K562 (cell line): ENCODE measurements around the gene GPR26. TPM values are rescaled to one million over a fixed set of nuclear protein-coding genes. Genes with fewer than 3 reads are reported as not detected.

Experiments
- ATAC-seq: fragments of 200-7000 bp; cut with Tn5 transposase; 3 replicates; pipeline ENCODE4 v1.9.1; 2020; ENCODE audit warnings: moderate library complexity
- BruUV-seq: library from RNA; stranded (reverse); fragments of 400-500 nt; replicated peaks from 2 replicates; lab custom pipeline; 2021; lab: Mats Ljungman, UMichigan
- CTCF ChIA-PET: fragments of 300-600 bp; formaldehyde crosslinking; extraction: SDS; loops from one replicate; lab custom pipeline; 2021; ENCODE audit warnings: low intra/inter-chr PET ratio; lab: Yijun Ruan, JAX
- POLR2A ChIA-PET: fragments of 300-600, 350-650 bp; sonication (Branson Sonifier 250); formaldehyde crosslinking; extraction: SDS; loops from one replicate; lab custom pipeline; 2021; ENCODE audit warnings: antibody characterized with exemption, inconsistent platforms; lab: Yijun Ruan, JAX
- DNase-seq, 4 experiments: peaks; one replicate each; pipeline versions ENCODE4 v3.0.0 to v3.0.0-alpha.2; 2011 to 2018; ENCODE audit warnings: low spot score in 3 of 4, mixed read lengths in 3 of 4; ENCODE audit errors: extremely low read depth in 1 of 4
- FAIRE-seq: peaks from 2 replicates; lab custom pipeline; 2011; peaks lifted over from hg19 to GRCh38; lab: Jason Lieb, UNC
- H2AFZ ChIP-seq: 2 replicates; pipeline ENCODE4 v1.6.0; 2011; ENCODE audit warnings: low read depth, low read length, control low read depth, inconsistent platforms
- H3K27ac ChIP-seq: fragments of 200-600 bp; 3 replicates; pipeline ENCODE4 v1.8.0; 2011; ENCODE audit warnings: low read depth, mild to moderate bottlenecking, control low read depth, inconsistent platforms, low read length, moderate library complexity, mixed read lengths; ENCODE audit errors: extremely low read depth
- H3K27me3 ChIP-seq, 2 experiments: fragments of 300-600 bp in 1 of 2; 2 replicates in 1 of 2; 3 replicates in 1 of 2; pipeline versions ENCODE4 v1.6.0 to v1.8.0; 2011; ENCODE audit warnings: inconsistent platforms in 2 of 2, low read length in 2 of 2, mild to moderate bottlenecking in 1 of 2, mixed read lengths in 1 of 2, moderate library complexity in 1 of 2; ENCODE audit not compliant: control insufficient read depth in 2 of 2, insufficient read depth in 2 of 2
- H3K36me3 ChIP-seq: fragments of 300-600 bp; 3 replicates; pipeline ENCODE4 v1.8.0; 2011; ENCODE audit warnings: mild to moderate bottlenecking, low read length, inconsistent platforms; ENCODE audit not compliant: control insufficient read depth, insufficient read depth
- H3K4me1 ChIP-seq, 2 experiments: fragments of 200-600 bp in 1 of 2; replicated peaks in 1 of 2; 2 replicates in 1 of 2; 3 replicates in 1 of 2; pipeline versions ENCODE4 v1.5.1 to v1.8.0; 2011; ENCODE audit warnings: inconsistent platforms in 2 of 2, low read length in 2 of 2, mild to moderate bottlenecking in 1 of 2, mixed read lengths in 1 of 2, moderate library complexity in 1 of 2; ENCODE audit not compliant: control insufficient read depth in 2 of 2, insufficient read depth in 2 of 2
- H3K4me2 ChIP-seq: 2 replicates; pipeline ENCODE4 v1.6.1; 2011; ENCODE audit warnings: low read length, control low read depth, inconsistent platforms, mixed read lengths; ENCODE audit not compliant: insufficient read depth
- H3K4me3 ChIP-seq: fragments of 200-600 bp; sonication (generic), shearing (Covaris generic); 2 replicates; pipeline ENCODE4 v1.5.1; 2016; ENCODE audit warnings: control low read depth, inconsistent platforms
- H3K79me2 ChIP-seq: fragments of 200-600 bp; 3 replicates; pipeline ENCODE4 v1.8.0; 2011; ENCODE audit warnings: low read length, inconsistent platforms; ENCODE audit not compliant: control insufficient read depth, insufficient read depth
- H3K9ac ChIP-seq, 2 experiments: 2 replicates each; pipeline versions ENCODE4 v1.6.0 to v1.6.1; 2011; ENCODE audit warnings: low read depth in 2 of 2, low read length in 2 of 2, control low read depth in 1 of 2, inconsistent platforms in 1 of 2, mild to moderate bottlenecking in 1 of 2, mixed read lengths in 1 of 2; ENCODE audit not compliant: insufficient read depth in 1 of 2
- H3K9me1 ChIP-seq: one replicate; pipeline ENCODE4 v1.6.0; 2011; ENCODE audit warnings: inconsistent platforms, mild to moderate bottlenecking, low read length, moderate library complexity; ENCODE audit not compliant: control insufficient read depth, insufficient read depth
- H3K9me3 ChIP-seq: replicated peaks from 2 replicates; pipeline ENCODE4 v1.5.1; 2011; ENCODE audit warnings: low read depth, low read length, inconsistent platforms; ENCODE audit not compliant: control insufficient read depth, insufficient read depth
- H4K20me1 ChIP-seq: replicated peaks from 2 replicates; pipeline ENCODE4 v1.6.1; 2011; ENCODE audit warnings: low read length, inconsistent platforms, mixed read lengths; ENCODE audit not compliant: control insufficient read depth, insufficient read depth
- ATF7 ChIP-seq: fragments of 450-650 bp; IDR thresholded peaks from 2 replicates; pipeline ENCODE4 v1.7.1; 2014; ENCODE audit warnings: mild to moderate bottlenecking, moderate library complexity
- BCOR ChIP-seq: fragments of 450-650 bp; IDR thresholded peaks from 2 replicates; pipeline ENCODE4 v1.6.1; 2016
- BRD4 ChIP-seq: fragments of 200-600 bp; sonication (generic); IDR thresholded peaks from 2 replicates; pipeline ENCODE4 v1.6.1; 2017; ENCODE audit warnings: inconsistent platforms
- CBFA2T3 ChIP-seq: fragments of 450-650 bp; IDR thresholded peaks from 2 replicates; pipeline ENCODE4 v1.6.1; 2017
- CCNT2 ChIP-seq: IDR thresholded peaks from 2 replicates; pipeline ENCODE4 v1.6.1; 2011; ENCODE audit warnings: borderline replicate concordance, low read depth, mild to moderate bottlenecking, moderate library complexity, mixed read lengths, low read length; ENCODE audit not compliant: insufficient read length; ENCODE audit errors: extremely low read depth
- ESRRA ChIP-seq: fragments of 450-650 bp; IDR thresholded peaks from 2 replicates; pipeline ENCODE4 v1.6.1; 2014; ENCODE audit warnings: low read depth, mild to moderate bottlenecking, moderate library complexity, borderline replicate concordance
- KLF1 ChIP-seq: fragments of 450-650 bp; IDR thresholded peaks from 2 replicates; pipeline ENCODE4 v1.6.1; 2016; ENCODE audit warnings: missing genetic modification characterization, missing compliant biosample characterization
- NFXL1 ChIP-seq: fragments of 450-650 bp; formaldehyde crosslinking; IDR thresholded peaks from 2 replicates; pipeline ENCODE4 v1.4.0; 2021; ENCODE audit warnings: mild to moderate bottlenecking
- RBM14 ChIP-seq: fragments of 200-400 bp; formaldehyde crosslinking; IDR thresholded peaks from 2 replicates; pipeline ENCODE4 v1.6.1; 2018; ENCODE audit warnings: low read depth, mild to moderate bottlenecking, low read length, moderate library complexity, borderline replicate concordance; ENCODE audit not compliant: insufficient read depth
- WHSC1 ChIP-seq: IDR thresholded peaks from one replicate; pipeline ENCODE4 v1.6.1; 2012; ENCODE audit warnings: low read length, control low read depth, inconsistent platforms
- XRCC3 ChIP-seq: fragments of 450-650 bp; IDR thresholded peaks from 2 replicates; pipeline ENCODE4 v1.6.1; 2017; ENCODE audit warnings: mild to moderate bottlenecking, moderate library complexity
- ZNF24 ChIP-seq: fragments of 450-650 bp; IDR thresholded peaks from 2 replicates; pipeline ENCODE4 v1.6.1; 2016
- ZNF3 ChIP-seq: fragments of 250-450 bp; sonication (Bioruptor Pico); IDR thresholded peaks from 2 replicates; pipeline ENCODE4 v1.5.0; 2021; ENCODE audit warnings: mild to moderate bottlenecking, moderate library complexity
- ZNF444 ChIP-seq: fragments of 250-450 bp; sonication (Bioruptor Pico); IDR thresholded peaks from 2 replicates; pipeline ENCODE4 v1.4.0; 2020; ENCODE audit warnings: mild to moderate bottlenecking, moderate library complexity
- ZNF583 ChIP-seq: fragments of 250-450 bp; sonication (Bioruptor Pico); IDR thresholded peaks from 2 replicates; pipeline ENCODE4 v1.4.0; 2020
- ZNF695 ChIP-seq: fragments of 450-650 bp; formaldehyde crosslinking; IDR thresholded peaks from 2 replicates; pipeline ENCODE4 v1.4.0; 2020; ENCODE audit warnings: mild to moderate bottlenecking, moderate library complexity
- WGBS: fragments of 100-300 bp; shearing (Covaris generic); methylation state at CpG from one replicate; pipeline ENCODE4 v1.1.6; 2016; ENCODE audit warnings: low coverage, mixed read lengths; ENCODE audit not compliant: insufficient coverage; ENCODE audit errors: missing lambda C conversion rate; 5-methylcytosine and 5-hydroxymethylcytosine counted together
- in situ Hi-C: fragments of 300-500 bp; cut with MboI; formaldehyde crosslinking; loops from 4 replicates; pipeline ENCODE4 v1.15.0; 2018; ENCODE audit warnings: inconsistent platforms, mixed read lengths
- intact Hi-C: fragments of 100-400 bp; cut with micrococcal nuclease; formaldehyde crosslinking; loops from 2 replicates; pipeline ENCODE4 v1.14.2; 2022
- polyA plus RNA-seq, 8 experiments: library from polyadenylated mRNA; depleted of rRNA in 4 of 8; stranded (reverse) in 5 of 8; unstranded in 3 of 8; fragments of >200 nt; fragmentation: Nextera tagmentation in 2 of 8; fragmentation: Illumina TruSeq in 1 of 8; extraction: Ambion mirVana in 2 of 8; extraction: Trizol in 1 of 8; gene quantifications; 2 replicates each; pipeline versions ENCODE4 v1.2.1 to v1.2.3, GENCODE V29; 2011 to 2014; ENCODE audit warnings: inconsistent platforms in 1 of 8, missing spikeins in 1 of 8
- total RNA-seq, 7 experiments: library from RNA; depleted of rRNA in 6 of 7; stranded (reverse); fragments of >200 nt in 6 of 7; fragmentation: Illumina TruSeq in 2 of 7; extraction: Trizol in 2 of 7; gene quantifications; 2 replicates each; pipeline versions ENCODE4 v1.2.1 to v1.2.3, GENCODE V29; 2011 to 2021; ENCODE audit warnings: low replicate concordance in 1 of 7
- TF ChIP-seq, protein P1 (sequence below): fragments of 250-450 bp; sonication (Bioruptor Pico); IDR thresholded peaks from 2 replicates; pipeline ENCODE4 v1.5.0; 2020; ENCODE audit warnings: mild to moderate bottlenecking, borderline replicate concordance
- TF ChIP-seq, protein P2 (sequence below): fragments of 450-650 bp; conservative IDR thresholded peaks from 2 replicates; pipeline ENCODE4 v1.6.1; 2016; ENCODE audit warnings: missing genetic modification characterization, low read depth, mild to moderate bottlenecking, missing compliant biosample characterization, moderate library complexity
- TF ChIP-seq, protein P3 (sequence below): sonication (generic); formaldehyde crosslinking; IDR thresholded peaks from 2 replicates; pipeline ENCODE4 v1.8.0; 2022; ENCODE audit warnings: mild to moderate bottlenecking, missing genetic modification reagents
- TF ChIP-seq, protein P4 (sequence below), 2 experiments: fragments of 450-650 bp in 1 of 2; sonication (generic) in 1 of 2; formaldehyde crosslinking in 1 of 2; IDR thresholded peaks in 1 of 2; conservative IDR thresholded peaks in 1 of 2; 2 replicates each; pipeline versions ENCODE4 v1.6.1 to v1.8.1; 2016 to 2023; ENCODE audit warnings: mild to moderate bottlenecking in 2 of 2, moderate library complexity in 2 of 2, inconsistent platforms in 1 of 2, missing genetic modification reagents in 1 of 2

The GPR26 gene
- total and polyA plus RNA-seq, 9 of the 15 experiments (the other 6 are each of a cell fraction or from before 2014, with no cell fraction given) = not detected

DNA sequence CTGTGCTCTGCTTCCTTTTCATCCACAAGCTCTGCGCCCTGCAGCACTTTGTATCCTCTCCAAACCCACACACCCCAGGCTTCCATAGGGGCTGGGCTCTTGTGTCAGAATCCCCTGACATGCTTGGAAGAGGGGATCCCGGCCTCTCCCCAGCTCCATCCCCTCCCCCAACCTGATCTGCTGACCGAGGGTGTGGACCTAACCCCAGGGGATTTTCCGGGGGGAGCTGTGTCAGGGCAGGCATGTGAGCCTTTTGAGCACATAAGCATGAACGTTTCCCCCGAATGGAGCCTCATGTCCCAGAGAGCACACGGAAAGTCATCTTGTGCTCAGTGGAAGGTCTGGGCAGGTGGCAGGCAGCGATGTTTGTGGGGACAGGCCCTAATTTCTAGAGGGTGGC lies 17.7 kb downstream of the GPR26 start:
- H3K4me1 ChIP-seq = no peaks in the 10 kb centered on the region
- no peak overlapping the region for H3K27ac ChIP-seq
- no peaks in the 10 kb centered on the region for H3K36me3 ChIP-seq
- H3K4me3 ChIP-seq = no peak overlapping the region
- DNase-seq = no peak
- TF ChIP-seq RBM14 = no peak
- no peak for TF ChIP-seq BCOR
- no peak for TF ChIP-seq ZNF583
- TF ChIP-seq BRD4 = no peak
- no peak for TF ChIP-seq ESRRA
- no peak for TF ChIP-seq ZNF24
- TF ChIP-seq, protein P1, sequence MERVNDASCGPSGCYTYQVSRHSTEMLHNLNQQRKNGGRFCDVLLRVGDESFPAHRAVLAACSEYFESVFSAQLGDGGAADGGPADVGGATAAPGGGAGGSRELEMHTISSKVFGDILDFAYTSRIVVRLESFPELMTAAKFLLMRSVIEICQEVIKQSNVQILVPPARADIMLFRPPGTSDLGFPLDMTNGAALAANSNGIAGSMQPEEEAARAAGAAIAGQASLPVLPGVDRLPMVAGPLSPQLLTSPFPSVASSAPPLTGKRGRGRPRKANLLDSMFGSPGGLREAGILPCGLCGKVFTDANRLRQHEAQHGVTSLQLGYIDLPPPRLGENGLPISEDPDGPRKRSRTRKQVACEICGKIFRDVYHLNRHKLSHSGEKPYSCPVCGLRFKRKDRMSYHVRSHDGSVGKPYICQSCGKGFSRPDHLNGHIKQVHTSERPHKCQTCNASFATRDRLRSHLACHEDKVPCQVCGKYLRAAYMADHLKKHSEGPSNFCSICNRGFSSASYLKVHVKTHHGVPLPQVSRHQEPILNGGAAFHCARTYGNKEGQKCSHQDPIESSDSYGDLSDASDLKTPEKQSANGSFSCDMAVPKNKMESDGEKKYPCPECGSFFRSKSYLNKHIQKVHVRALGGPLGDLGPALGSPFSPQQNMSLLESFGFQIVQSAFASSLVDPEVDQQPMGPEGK (CRISPR knock-in tag) = no peak
- no peak for TF ChIP-seq ZNF3 (CRISPR knock-in tag)
- TF ChIP-seq WHSC1 = no peak
- TF ChIP-seq ATF7 = no peak
- TF ChIP-seq NFXL1 (CRISPR knock-in tag) = no peak
- TF ChIP-seq ZNF444 (CRISPR knock-in tag) = no peak
- no peak for TF ChIP-seq CBFA2T3
- TF ChIP-seq, protein P2, sequence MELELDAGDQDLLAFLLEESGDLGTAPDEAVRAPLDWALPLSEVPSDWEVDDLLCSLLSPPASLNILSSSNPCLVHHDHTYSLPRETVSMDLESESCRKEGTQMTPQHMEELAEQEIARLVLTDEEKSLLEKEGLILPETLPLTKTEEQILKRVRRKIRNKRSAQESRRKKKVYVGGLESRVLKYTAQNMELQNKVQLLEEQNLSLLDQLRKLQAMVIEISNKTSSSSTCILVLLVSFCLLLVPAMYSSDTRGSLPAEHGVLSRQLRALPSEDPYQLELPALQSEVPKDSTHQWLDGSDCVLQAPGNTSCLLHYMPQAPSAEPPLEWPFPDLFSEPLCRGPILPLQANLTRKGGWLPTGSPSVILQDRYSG (tag) = no peak
- TF ChIP-seq, protein P3, sequence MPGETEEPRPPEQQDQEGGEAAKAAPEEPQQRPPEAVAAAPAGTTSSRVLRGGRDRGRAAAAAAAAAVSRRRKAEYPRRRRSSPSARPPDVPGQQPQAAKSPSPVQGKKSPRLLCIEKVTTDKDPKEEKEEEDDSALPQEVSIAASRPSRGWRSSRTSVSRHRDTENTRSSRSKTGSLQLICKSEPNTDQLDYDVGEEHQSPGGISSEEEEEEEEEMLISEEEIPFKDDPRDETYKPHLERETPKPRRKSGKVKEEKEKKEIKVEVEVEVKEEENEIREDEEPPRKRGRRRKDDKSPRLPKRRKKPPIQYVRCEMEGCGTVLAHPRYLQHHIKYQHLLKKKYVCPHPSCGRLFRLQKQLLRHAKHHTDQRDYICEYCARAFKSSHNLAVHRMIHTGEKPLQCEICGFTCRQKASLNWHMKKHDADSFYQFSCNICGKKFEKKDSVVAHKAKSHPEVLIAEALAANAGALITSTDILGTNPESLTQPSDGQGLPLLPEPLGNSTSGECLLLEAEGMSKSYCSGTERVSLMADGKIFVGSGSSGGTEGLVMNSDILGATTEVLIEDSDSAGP (CRISPR knock-in tag) = no peak
- TF ChIP-seq, protein P4, sequence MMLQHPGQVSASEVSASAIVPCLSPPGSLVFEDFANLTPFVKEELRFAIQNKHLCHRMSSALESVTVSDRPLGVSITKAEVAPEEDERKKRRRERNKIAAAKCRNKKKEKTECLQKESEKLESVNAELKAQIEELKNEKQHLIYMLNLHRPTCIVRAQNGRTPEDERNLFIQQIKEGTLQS (IDR thresholded peaks at IDR 0.05) = no peak
- TF ChIP-seq, protein P4 (CRISPR knock-in tag; conservative IDR thresholded peaks at IDR 0.05) = no peak
- TF ChIP-seq ZNF695 (CRISPR knock-in tag) = no peak
- TF ChIP-seq XRCC3 = no peak
- no peak for TF ChIP-seq KLF1
- TF ChIP-seq CCNT2 = no peak
- TF ChIP-seq, all 486 proteins: peak for 0
- no peaks in the 10 kb centered on the region for H3K9me3 ChIP-seq
- in situ Hi-C loops (no loop called here), intact Hi-C loops (loop anchor here (10.0 kb wide), 1 partner anchor 281 kb away; no protein-coding TSS in a partner anchor)
- no peaks in the 10 kb centered on the region for H3K9me1 ChIP-seq
- ChIA-PET POLR2A (no interaction called here), CTCF (no interaction called here)
- no peaks in the 10 kb centered on the region for H3K79me2 ChIP-seq
- no peak for ATAC-seq
- H3K4me2 ChIP-seq = no peak overlapping the region
- 0% methylated on average over 7 of the region's 8 CpGs for WGBS
- H3K9ac ChIP-seq = no peak overlapping the region
- no peaks in the 10 kb centered on the region for H4K20me1 ChIP-seq
- no TSS peak for BruUV-seq
- H3K27me3 ChIP-seq = peaks cover 0 to 10% of the 10 kb centered on the region in 2 experiments; a peak in 1 of 5 replicates
- H2AFZ ChIP-seq = no peak overlapping the region
- FAIRE-seq = no peak
